CD4-positive, alpha-beta T cell (primary cell): Measurements from ENCODE around the gene CDC25A. TPM values are rescaled to one million over a fixed set of nuclear protein-coding genes. Genes with fewer than 3 reads are reported as not detected.

Source experiments
- ATAC-seq: fragments of 200-7000 bp; cut with Tn5 transposase; one replicate; pipeline ENCODE4 v1.10.0; 2022; ENCODE audit warnings: mild to moderate bottlenecking; ENCODE audit not compliant: poor library complexity
- CTCF ChIA-PET: fragments of 350-600 bp; sonication (Branson Sonifier 250); formaldehyde crosslinking; loops from one replicate; lab custom pipeline; 2021; ENCODE audit warnings: antibody characterized with exemption, inconsistent platforms; lab: Charles Lee
- POLR2A ChIA-PET: fragments of 350-600 bp; sonication (Branson Sonifier 250); formaldehyde crosslinking; loops from one replicate; lab custom pipeline; 2021; ENCODE audit warnings: antibody characterized with exemption, inconsistent platforms; lab: Charles Lee
- DNase-seq, 14 experiments: peaks; one replicate each; pipeline ENCODE4 v3.0.0-alpha.2; 2013 to 2020; ENCODE audit warnings: mixed read lengths in 2 of 14
- H3K27ac ChIP-seq, 2 donors: one replicate each; pipeline versions ENCODE4 v1.5.1 to v1.7.0; 2013; ENCODE audit warnings: low read length in 2 of 2, low read depth in 1 of 2, mild to moderate bottlenecking in 1 of 2
- H3K27me3 ChIP-seq, 2 experiments: 1 replicate in 1 of 2; 2 replicates in 1 of 2; pipeline versions ENCODE4 v1.6.1 to v1.7.0; 2013; ENCODE audit warnings: low read length in 2 of 2, control low read depth in 1 of 2, mild to moderate bottlenecking in 1 of 2, moderate library complexity in 1 of 2; ENCODE audit not compliant: insufficient read depth in 2 of 2, control insufficient read depth in 1 of 2
- H3K36me3 ChIP-seq: one replicate; pipeline ENCODE4 v1.6.1; 2013; ENCODE audit warnings: low read length, control low read depth; ENCODE audit not compliant: insufficient read depth
- H3K4me1 ChIP-seq: one replicate; pipeline ENCODE4 v1.6.1; 2013; ENCODE audit warnings: low read length, control low read depth; ENCODE audit not compliant: insufficient read depth
- H3K4me3 ChIP-seq: one replicate; pipeline ENCODE4 v1.5.1; 2013; ENCODE audit warnings: mild to moderate bottlenecking, low read length, moderate library complexity
- H3K9me3 ChIP-seq, 2 experiments: 1 replicate in 1 of 2; 2 replicates in 1 of 2; pipeline versions ENCODE4 v1.6.1 to v1.7.0; 2013; ENCODE audit warnings: low read length in 2 of 2, mild to moderate bottlenecking in 2 of 2, control low read depth in 1 of 2, moderate library complexity in 1 of 2; ENCODE audit not compliant: control insufficient read depth in 1 of 2, insufficient read depth in 1 of 2
- H3K27ac Mint-ChIP-seq: one replicate; pipeline ENCODE4 v1.8.0; 2020; ENCODE audit warnings: mixed read lengths
- H3K27me3 Mint-ChIP-seq: one replicate; pipeline ENCODE4 v1.8.0; 2021; ENCODE audit warnings: mixed read lengths
- H3K36me3 Mint-ChIP-seq: one replicate; pipeline ENCODE4 v1.8.0; 2021; ENCODE audit warnings: low read depth, mixed read lengths
- H3K4me1 Mint-ChIP-seq: one replicate; pipeline ENCODE4 v1.8.0; 2021; ENCODE audit warnings: low read depth, mixed read lengths
- H3K4me3 Mint-ChIP-seq: one replicate; pipeline ENCODE4 v1.8.0; 2020; ENCODE audit warnings: mild to moderate bottlenecking, mixed read lengths
- H3K9me3 Mint-ChIP-seq: one replicate; pipeline ENCODE4 v1.8.0; 2020; ENCODE audit warnings: mixed read lengths
- intact Hi-C, 2 experiments: fragments of 100-400 bp; cut with DNase I in 1 of 2; cut with micrococcal nuclease in 1 of 2; formaldehyde crosslinking; loops; one replicate each; pipeline versions ENCODE4 v1.15.1 to v1.9.0; 2023 to 2025; cut with DNase I, micrococcal nuclease
- total RNA-seq, 174 experiments: library from RNA in 2 of 174; stranded (reverse) in 2 of 174; gene quantifications; one replicate each; pipeline ENCODE4 v1.2.3 and lab custom pipeline; 2021 to 2026
- TF ChIP-seq, protein P1 (sequence below): fragments of 200-600 bp; IDR thresholded peaks from one replicate; pipeline ENCODE4 v1.8.0; 2022; ENCODE audit warnings: antibody characterized with exemption, mild to moderate bottlenecking

CDC25A gene
- total RNA-seq, 2 experiments from 2014 or later, result 0.14 TPM; not detected in 1

DNA sequence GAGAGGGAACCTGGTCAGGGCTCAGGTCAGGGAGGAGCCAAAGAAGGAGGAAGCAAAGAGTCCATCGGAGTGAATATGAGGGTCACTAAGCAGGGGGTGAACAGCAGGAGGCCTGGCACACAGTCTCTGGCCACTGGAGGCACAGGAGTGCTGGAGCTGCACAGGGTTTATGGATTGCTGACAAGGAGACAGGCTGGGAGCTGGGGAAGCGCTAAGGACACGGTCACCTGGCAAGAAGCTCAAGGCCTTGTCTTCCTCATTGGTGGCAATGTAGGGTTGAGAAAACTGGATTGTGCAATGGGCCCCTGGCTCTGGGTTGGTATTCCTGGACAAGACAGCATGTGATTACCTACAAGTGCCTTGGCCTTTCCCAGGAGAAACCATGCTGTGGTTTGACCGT, 29.2 kb upstream of the CDC25A start:
- Histone ChIP-seq H3K27me3 (no peaks in the 10 kb centered on the region), H3K4me3 (no peak overlapping the region), H3K4me1 (no peaks in the 10 kb centered on the region), H3K9me3 (no peaks in the 10 kb centered on the region), H3K36me3 (no peaks in the 10 kb centered on the region), H3K27ac (no peak overlapping the region)
- Mint-ChIP-seq H3K27me3 (no peaks in the 10 kb centered on the region), H3K4me3 (no peak overlapping the region), H3K9me3 (no peaks in the 10 kb centered on the region), H3K4me1 (no peaks in the 10 kb centered on the region), H3K36me3 (no peaks in the 10 kb centered on the region), H3K27ac (no peak overlapping the region)
- no peak for ATAC-seq
- DNase-seq, result no peak
- TF ChIP-seq, protein P1, sequence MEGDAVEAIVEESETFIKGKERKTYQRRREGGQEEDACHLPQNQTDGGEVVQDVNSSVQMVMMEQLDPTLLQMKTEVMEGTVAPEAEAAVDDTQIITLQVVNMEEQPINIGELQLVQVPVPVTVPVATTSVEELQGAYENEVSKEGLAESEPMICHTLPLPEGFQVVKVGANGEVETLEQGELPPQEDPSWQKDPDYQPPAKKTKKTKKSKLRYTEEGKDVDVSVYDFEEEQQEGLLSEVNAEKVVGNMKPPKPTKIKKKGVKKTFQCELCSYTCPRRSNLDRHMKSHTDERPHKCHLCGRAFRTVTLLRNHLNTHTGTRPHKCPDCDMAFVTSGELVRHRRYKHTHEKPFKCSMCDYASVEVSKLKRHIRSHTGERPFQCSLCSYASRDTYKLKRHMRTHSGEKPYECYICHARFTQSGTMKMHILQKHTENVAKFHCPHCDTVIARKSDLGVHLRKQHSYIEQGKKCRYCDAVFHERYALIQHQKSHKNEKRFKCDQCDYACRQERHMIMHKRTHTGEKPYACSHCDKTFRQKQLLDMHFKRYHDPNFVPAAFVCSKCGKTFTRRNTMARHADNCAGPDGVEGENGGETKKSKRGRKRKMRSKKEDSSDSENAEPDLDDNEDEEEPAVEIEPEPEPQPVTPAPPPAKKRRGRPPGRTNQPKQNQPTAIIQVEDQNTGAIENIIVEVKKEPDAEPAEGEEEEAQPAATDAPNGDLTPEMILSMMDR, result no peak
- intact Hi-C loops, result no loop called here
- ChIA-PET CTCF (no interaction called here), POLR2A (no interaction called here)

DNA sequence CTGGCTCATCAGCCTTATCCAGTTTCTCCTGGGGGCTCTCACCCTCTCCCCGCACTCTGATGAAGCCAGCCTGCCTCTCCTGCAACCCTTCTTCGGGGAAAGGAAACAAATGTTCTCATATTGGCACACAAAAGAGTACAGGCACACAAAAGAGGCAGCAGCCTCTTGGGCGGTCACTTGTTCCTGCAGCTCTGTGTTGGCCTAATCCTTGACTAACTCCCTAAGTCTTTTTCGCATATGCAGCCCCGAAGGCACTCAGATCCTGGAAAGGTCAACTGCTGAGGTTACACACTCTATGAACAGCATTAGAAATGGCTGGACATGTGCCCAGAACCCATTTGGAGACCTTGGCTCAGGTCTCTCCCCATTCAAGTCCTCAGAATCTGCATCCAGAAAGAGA, 27.7 kb upstream of the CDC25A start:
- TF ChIP-seq, protein P1, result no peak
- Histone ChIP-seq H3K27me3 (no peaks in the 10 kb centered on the region), H3K9me3 (no peaks in the 10 kb centered on the region), H3K27ac (no peak overlapping the region), H3K4me1 (no peaks in the 10 kb centered on the region), H3K4me3 (no peak overlapping the region), H3K36me3 (no peaks in the 10 kb centered on the region)
- no peaks in the 10 kb centered on the region for H3K27me3 Mint-ChIP-seq
- H3K27ac Mint-ChIP-seq, result no peak overlapping the region
- intact Hi-C loops, result no loop called here
- no peaks in the 10 kb centered on the region for H3K4me1 Mint-ChIP-seq
- H3K4me3 Mint-ChIP-seq, result no peak overlapping the region
- POLR2A ChIA-PET, result no interaction called here
- no peak for DNase-seq
- CTCF ChIA-PET, result no interaction called here
- H3K9me3 Mint-ChIP-seq, result no peaks in the 10 kb centered on the region
- ATAC-seq, result no peak
- no peaks in the 10 kb centered on the region for H3K36me3 Mint-ChIP-seq

DNA sequence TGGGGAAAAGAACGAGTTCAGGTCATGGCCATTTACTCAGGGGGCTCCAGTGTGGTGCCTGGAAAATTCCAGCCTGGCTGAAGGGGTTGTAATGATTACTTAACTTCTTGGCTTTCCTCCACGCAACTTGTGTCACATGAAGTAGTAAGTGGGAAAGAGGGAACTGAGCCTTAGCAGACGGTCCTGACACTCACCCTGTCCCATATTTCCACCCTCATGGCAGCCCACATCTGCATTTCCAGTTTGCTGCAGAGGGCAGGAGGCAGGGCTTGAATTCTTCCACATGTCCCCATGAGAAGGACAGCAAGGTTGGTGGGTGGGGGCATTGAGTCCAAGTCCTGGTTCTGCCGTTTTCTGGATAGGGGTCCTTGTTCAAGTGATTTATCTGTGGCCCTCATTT, 27.2 kb upstream of the CDC25A start:
- Mint-ChIP-seq H3K9me3 (no peaks in the 10 kb centered on the region), H3K4me1 (no peaks in the 10 kb centered on the region), H3K27me3 (no peaks in the 10 kb centered on the region), H3K4me3 (no peak overlapping the region), H3K36me3 (no peaks in the 10 kb centered on the region), H3K27ac (no peak overlapping the region)
- Histone ChIP-seq H3K4me3 (no peak overlapping the region), H3K4me1 (no peaks in the 10 kb centered on the region), H3K27me3 (no peaks in the 10 kb centered on the region), H3K36me3 (no peaks in the 10 kb centered on the region), H3K27ac (no peak overlapping the region), H3K9me3 (no peaks in the 10 kb centered on the region)
- ATAC-seq (no peak), DNase-seq (no peak)
- intact Hi-C loops, result no loop called here
- CTCF ChIA-PET, result no interaction called here
- POLR2A ChIA-PET, result no interaction called here
- TF ChIP-seq, protein P1, result no peak
